Adipocyte (in vitro differentiated cells): ENCODE results near the gene MTMR3.

Experiments used
- DNase-seq: peaks from one replicate; pipeline ENCODE4 v3.0.0-alpha.2; 2015; ENCODE audit warnings: low read depth
- H3K27me3 ChIP-seq: replicated peaks from 2 replicates; pipeline ENCODE4 v1.7.0; 2013; ENCODE audit warnings: mild to moderate bottlenecking, low read length, moderate library complexity; ENCODE audit not compliant: control insufficient read depth, insufficient read depth
- H3K36me3 ChIP-seq: 2 replicates; pipeline ENCODE4 v1.7.0; 2013; ENCODE audit warnings: low read length, mild to moderate bottlenecking, moderate library complexity; ENCODE audit not compliant: control insufficient read depth, insufficient read depth, severe bottlenecking
- H3K4me1 ChIP-seq: 2 replicates; pipeline ENCODE4 v1.7.0; 2013; ENCODE audit warnings: mild to moderate bottlenecking, low read length, moderate library complexity; ENCODE audit not compliant: control insufficient read depth, insufficient read depth
- H3K4me3 ChIP-seq: 2 replicates; pipeline ENCODE4 v1.7.0; 2013; ENCODE audit warnings: mild to moderate bottlenecking, low read length, moderate library complexity
- H3K9ac ChIP-seq: 2 replicates; pipeline ENCODE4 v1.7.0; 2013; ENCODE audit warnings: mild to moderate bottlenecking, low read length, moderate library complexity
- H3K9me3 ChIP-seq: 2 replicates; pipeline ENCODE4 v1.7.0; 2013; ENCODE audit warnings: mild to moderate bottlenecking, low read length, moderate library complexity; ENCODE audit not compliant: control insufficient read depth

MTMR3 gene

GRCh38 chr22:29946220-29946619, 63.2 kb downstream of the MTMR3 start:
- Histone ChIP-seq H3K36me3 (no peaks in the 10 kb centered on the region), H3K4me1 (peaks cover 19% of the 10 kb centered on the region), H3K4me3 (no peak overlapping the region), H3K9ac (no peak overlapping the region), H3K9me3 (no peaks in the 10 kb centered on the region), H3K27me3 (no peaks in the 10 kb centered on the region)
- no peak for DNase-seq

GRCh38 chr22:29947410-29948384, 64.7 kb downstream of the MTMR3 start:
- no peak overlapping the region for H3K4me3 ChIP-seq
- no peaks in the 10 kb centered on the region for H3K9me3 ChIP-seq
- peak; percentile 66 for DNase-seq
- H3K36me3 ChIP-seq, result no peaks in the 10 kb centered on the region
- no peak overlapping the region for H3K9ac ChIP-seq
- H3K27me3 ChIP-seq, result no peaks in the 10 kb centered on the region
- peaks cover 18% of the 10 kb centered on the region for H3K4me1 ChIP-seq

- H3K36me3 ChIP-seq, result no peaks in the 10 kb centered on the region
- peak; percentile 22 for DNase-seq
- no peaks in the 10 kb centered on the region for H3K9me3 ChIP-seq
- no peaks in the 10 kb centered on the region for H3K27me3 ChIP-seq
- no peak overlapping the region for H3K4me3 ChIP-seq
- peaks cover 18% of the 10 kb centered on the region for H3K4me1 ChIP-seq
- H3K9ac ChIP-seq, result no peak overlapping the region
Measured at GRCh38 chr22:29948385-29948769, 65.4 kb downstream of the MTMR3 start.

GRCh38 chr22:29949872-29950271, 66.9 kb downstream of the MTMR3 start:
- peaks cover 15% of the 10 kb centered on the region for H3K4me1 ChIP-seq
- no peak for DNase-seq

GRCh38 chr22:29951791-29952413, 68.9 kb downstream of the MTMR3 start:
- Histone ChIP-seq H3K27me3 (no peaks in the 10 kb centered on the region), H3K36me3 (no peaks in the 10 kb centered on the region), H3K9me3 (no peaks in the 10 kb centered on the region), H3K4me3 (no peak overlapping the region), H3K4me1 (peaks cover 22% of the 10 kb centered on the region), H3K9ac (no peak overlapping the region)
- no peak for DNase-seq

More at GRCh38 chr22:29949872-29950271, 66.9 kb downstream of the MTMR3 start:
- Histone ChIP-seq H3K36me3 (no peaks in the 10 kb centered on the region), H3K9me3 (no peaks in the 10 kb centered on the region), H3K27me3 (no peaks in the 10 kb centered on the region), H3K4me3 (no peak overlapping the region), H3K9ac (no peak overlapping the region)

- Histone ChIP-seq H3K4me3 (no peak overlapping the region), H3K27me3 (no peaks in the 10 kb centered on the region), H3K4me1 (peaks cover 7% of the 10 kb centered on the region), H3K9ac (no peak overlapping the region), H3K36me3 (peaks cover 4% of the 10 kb centered on the region), H3K9me3 (no peaks in the 10 kb centered on the region)
- DNase-seq, result no peak
Measured at GRCh38 chr22:29954203-29954855, 71.4 kb downstream of the MTMR3 start.

- Histone ChIP-seq H3K4me3 (no peak overlapping the region), H3K36me3 (peaks cover 9% of the 10 kb centered on the region), H3K9ac (no peak overlapping the region), H3K9me3 (no peaks in the 10 kb centered on the region), H3K27me3 (no peaks in the 10 kb centered on the region), H3K4me1 (peaks cover 7% of the 10 kb centered on the region)
- DNase-seq, result peak; percentile 48
Measured at GRCh38 chr22:29956680-29957079, 73.7 kb downstream of the MTMR3 start.

GRCh38 chr22:29958170-29958569, 75.2 kb downstream of the MTMR3 start:
- Histone ChIP-seq H3K4me3 (no peak overlapping the region), H3K4me1 (peaks cover 7% of the 10 kb centered on the region), H3K27me3 (no peaks in the 10 kb centered on the region), H3K9ac (no peak overlapping the region), H3K36me3 (peaks cover 9% of the 10 kb centered on the region), H3K9me3 (no peaks in the 10 kb centered on the region)
- no peak for DNase-seq

GRCh38 chr22:29964776-29965175, 81.8 kb downstream of the MTMR3 start:
- Histone ChIP-seq H3K27me3 (no peaks in the 10 kb centered on the region), H3K4me3 (no peak overlapping the region), H3K9ac (no peak overlapping the region), H3K4me1 (no peaks in the 10 kb centered on the region), H3K9me3 (no peaks in the 10 kb centered on the region), H3K36me3 (peaks cover 7% of the 10 kb centered on the region)
- DNase-seq, result no peak

GRCh38 chr22:29967461-29967860, 84.5 kb downstream of the MTMR3 start:
- Histone ChIP-seq H3K9ac (no peak overlapping the region), H3K4me3 (no peak overlapping the region), H3K27me3 (no peaks in the 10 kb centered on the region), H3K4me1 (no peaks in the 10 kb centered on the region), H3K9me3 (no peaks in the 10 kb centered on the region), H3K36me3 (peaks cover 6% of the 10 kb centered on the region)
- DNase-seq, result no peak

- Histone ChIP-seq H3K9ac (no peak overlapping the region), H3K9me3 (no peaks in the 10 kb centered on the region), H3K36me3 (peaks cover 9% of the 10 kb centered on the region), H3K4me1 (no peaks in the 10 kb centered on the region), H3K27me3 (no peaks in the 10 kb centered on the region), H3K4me3 (no peak overlapping the region)
- DNase-seq, result no peak
Measured at GRCh38 chr22:29971607-29972006, 88.6 kb downstream of the MTMR3 start.
